IMR-90 (cell line): ENCODE results near the gene NKAIN1. TPM values are rescaled to one million over a fixed set of nuclear protein-coding genes. Genes with fewer than 3 reads are reported as not detected.

Experiments used
- ATAC-seq: fragments of 200-7000 bp; cut with Tn5 transposase; 2 replicates; pipeline ENCODE4 v1.9.1; 2020; ENCODE audit warnings: low read depth, mild to moderate bottlenecking, moderate library complexity
- BruUV-seq: library from RNA; stranded (reverse); fragments of 400-500 nt; replicated peaks from 2 replicates; lab custom pipeline; 2021; lab: Mats Ljungman, UMichigan
- CTCF ChIA-PET: fragments of 300-600 bp; formaldehyde crosslinking; extraction: SDS; loops from one replicate; lab custom pipeline; 2021; ENCODE audit warnings: antibody characterized with exemption; lab: Yijun Ruan, JAX
- POLR2A ChIA-PET: fragments of 300-600 bp; sonication (Branson Sonifier 250); formaldehyde crosslinking; loops from one replicate; lab custom pipeline; 2022; ENCODE audit warnings: antibody characterized with exemption; ENCODE audit not compliant: unreplicated experiment; lab: Charles Lee
- DNase-seq: peaks from one replicate; pipeline ENCODE4 v3.0.0; 2013
- H2AFZ ChIP-seq: replicated peaks from 2 replicates; pipeline ENCODE3; 2013; ENCODE audit warnings: low read length, mild to moderate bottlenecking; ENCODE audit not compliant: poor library complexity
- H2AK5ac ChIP-seq: 2 replicates; pipeline ENCODE4 v1.6.1; 2013; ENCODE audit warnings: low read depth, low read length, inconsistent platforms
- H2AK9ac ChIP-seq: replicated peaks from 2 replicates; pipeline ENCODE3; 2013; ENCODE audit warnings: mild to moderate bottlenecking, low read depth, low read length, moderate library complexity; ENCODE audit not compliant: poor library complexity
- H2BK120ac ChIP-seq: 2 replicates; pipeline ENCODE4 v1.6.1; 2013; ENCODE audit warnings: low read depth, low read length, inconsistent platforms
- H2BK15ac ChIP-seq: 3 replicates; pipeline ENCODE4 v1.6.1; 2013; ENCODE audit warnings: low read depth, low read length, inconsistent platforms
- H2BK20ac ChIP-seq: 2 replicates; pipeline ENCODE4 v1.6.1; 2013; ENCODE audit warnings: low read depth, mild to moderate bottlenecking, inconsistent platforms, low read length, moderate library complexity
- H2BK5ac ChIP-seq: 2 replicates; pipeline ENCODE4 v1.6.1; 2013; ENCODE audit warnings: mild to moderate bottlenecking, low read depth, low read length, inconsistent platforms; ENCODE audit not compliant: poor library complexity, severe bottlenecking
- H3K14ac ChIP-seq: replicated peaks from 2 replicates; pipeline ENCODE4 v1.6.1; 2013; ENCODE audit warnings: low read depth, low read length, inconsistent platforms
- H3K18ac ChIP-seq: 2 replicates; pipeline ENCODE4 v1.6.1; 2013; ENCODE audit warnings: low read depth, low read length, control low read depth
- H3K23ac ChIP-seq: 2 replicates; pipeline ENCODE4 v1.6.1; 2013; ENCODE audit warnings: low read depth, low read length, inconsistent platforms
- H3K27ac ChIP-seq: 2 replicates; pipeline ENCODE4 v1.5.1; 2013; ENCODE audit warnings: mild to moderate bottlenecking, control low read depth, low read length; ENCODE audit not compliant: insufficient read depth
- H3K27me3 ChIP-seq: 2 replicates; pipeline ENCODE4 v1.6.1; 2013; ENCODE audit warnings: low read length; ENCODE audit not compliant: control insufficient read depth, insufficient read depth
- H3K36me3 ChIP-seq: 2 replicates; pipeline ENCODE4 v1.6.1; 2013; ENCODE audit warnings: low read length, mixed read lengths; ENCODE audit not compliant: control insufficient read depth, insufficient read depth
- H3K4ac ChIP-seq: 2 replicates; pipeline ENCODE4 v1.6.1; 2013; ENCODE audit warnings: low read depth, low read length, inconsistent platforms
- H3K4me1 ChIP-seq: 2 replicates; pipeline ENCODE4 v1.6.1; 2013; ENCODE audit warnings: low read length, mixed read lengths; ENCODE audit not compliant: control insufficient read depth, insufficient read depth
- H3K4me2 ChIP-seq: 2 replicates; pipeline ENCODE4 v1.6.1; 2013; ENCODE audit warnings: low read depth, mild to moderate bottlenecking, control low read depth, low read length, moderate library complexity
- H3K4me3 ChIP-seq: 2 replicates; pipeline ENCODE4 v1.5.1; 2013; ENCODE audit warnings: low read depth, mild to moderate bottlenecking, control low read depth, low read length, moderate library complexity; ENCODE audit not compliant: insufficient read depth
- H3K56ac ChIP-seq: 2 replicates; pipeline ENCODE4 v1.6.1; 2013; ENCODE audit warnings: low read length, inconsistent platforms; ENCODE audit not compliant: insufficient read depth; ENCODE audit errors: extremely low read depth
- H3K79me1 ChIP-seq, 2 experiments: 2 replicates each; pipeline ENCODE4 v1.6.1; 2013; ENCODE audit warnings: low read length in 2 of 2, inconsistent platforms in 1 of 2, low read depth in 1 of 2
- H3K9ac ChIP-seq: 2 replicates; pipeline ENCODE4 v1.6.1; 2013; ENCODE audit warnings: low read depth, low read length, control low read depth
- H3K9me1 ChIP-seq: 2 replicates; pipeline ENCODE4 v1.6.1; 2013; ENCODE audit warnings: low read length, inconsistent platforms; ENCODE audit not compliant: insufficient read depth
- H3K9me3 ChIP-seq: 2 replicates; pipeline ENCODE4 v1.6.1; 2013; ENCODE audit warnings: low read length; ENCODE audit not compliant: control insufficient read depth, insufficient read depth
- H4K20me1 ChIP-seq: 2 replicates; pipeline ENCODE4 v1.6.1; 2013; ENCODE audit warnings: low read length, inconsistent platforms; ENCODE audit not compliant: insufficient read depth
- H4K5ac ChIP-seq: 2 replicates; pipeline ENCODE4 v1.6.1; 2013; ENCODE audit warnings: mild to moderate bottlenecking, low read depth, low read length, control low read depth
- H4K8ac ChIP-seq, 2 experiments: 2 replicates each; pipeline ENCODE4 v1.6.1; 2013; ENCODE audit warnings: low read depth in 2 of 2, low read length in 2 of 2, control low read depth in 1 of 2, inconsistent platforms in 1 of 2
- H4K91ac ChIP-seq: 2 replicates; pipeline ENCODE4 v1.6.1; 2013; ENCODE audit warnings: low read depth, low read length, inconsistent platforms; ENCODE audit not compliant: insufficient read depth
- BHLHE40 ChIP-seq: fragments of 150-350 bp; IDR thresholded peaks from 2 replicates; pipeline ENCODE4 v1.6.1; 2016; ENCODE audit warnings: mild to moderate bottlenecking, low read depth, low read length
- CHD1 ChIP-seq: IDR thresholded peaks from 2 replicates; pipeline ENCODE4 v1.6.1; 2012; ENCODE audit warnings: low read depth, low read length, improper control_type of control experiment
- RAD21 ChIP-seq: IDR thresholded peaks from 2 replicates; pipeline ENCODE4 v1.6.1; 2012; ENCODE audit warnings: low read length, improper control_type of control experiment
- WGBS, 2 experiments: methylation state at CpG; one replicate each; pipeline versions ENCODE4 v1.1.5 to v1.1.7; 2013; ENCODE audit warnings: missing lambda C conversion rate in 2 of 2; ENCODE audit not compliant: insufficient read length in 1 of 2; ENCODE audit errors: extremely low coverage in 2 of 2; 5-methylcytosine and 5-hydroxymethylcytosine counted together
- dilution Hi-C: fragments of 300-500 bp; cut with HindIII; formaldehyde crosslinking; loops from one replicate; pipeline ENCODE4 v1.14.3; 2018; ENCODE audit warnings: low sequenced_read_pairs; ENCODE audit not compliant: unreplicated experiment
- in situ Hi-C: fragments of 300-500 bp; cut with MboI; formaldehyde crosslinking; loops from 3 replicates; pipeline ENCODE4 v1.14.3; 2019; ENCODE audit warnings: low sequenced_read_pairs, inconsistent platforms, mixed read lengths
- intact Hi-C: fragments of 100-400 bp; cut with micrococcal nuclease; formaldehyde crosslinking; loops from 2 replicates; pipeline ENCODE4 v1.10.0; 2022
- polyA plus RNA-seq, 3 experiments: library from polyadenylated mRNA; depleted of rRNA; stranded (reverse); fragments of >200 nt; gene quantifications; 2 replicates each; pipeline ENCODE4 v1.2.3, GENCODE V29; 2012; ENCODE audit warnings: low replicate concordance in 1 of 3
- total RNA-seq: library from RNA; depleted of rRNA; stranded (reverse); fragments of >200 nt; gene quantifications from 2 replicates; pipeline ENCODE4 v1.2.3, GENCODE V29; 2012
- TF ChIP-seq, protein P1 (sequence below): conservative IDR thresholded peaks from 2 replicates; pipeline ENCODE4 v1.5.1; 2012; ENCODE audit warnings: mild to moderate bottlenecking, low read depth, low read length, improper control_type of control experiment

Gene NKAIN1
- total and polyA plus RNA-seq, 2 of the 4 experiments (the other 2 are of a cell fraction) = under 0.01 to 0.09 TPM

DNA sequence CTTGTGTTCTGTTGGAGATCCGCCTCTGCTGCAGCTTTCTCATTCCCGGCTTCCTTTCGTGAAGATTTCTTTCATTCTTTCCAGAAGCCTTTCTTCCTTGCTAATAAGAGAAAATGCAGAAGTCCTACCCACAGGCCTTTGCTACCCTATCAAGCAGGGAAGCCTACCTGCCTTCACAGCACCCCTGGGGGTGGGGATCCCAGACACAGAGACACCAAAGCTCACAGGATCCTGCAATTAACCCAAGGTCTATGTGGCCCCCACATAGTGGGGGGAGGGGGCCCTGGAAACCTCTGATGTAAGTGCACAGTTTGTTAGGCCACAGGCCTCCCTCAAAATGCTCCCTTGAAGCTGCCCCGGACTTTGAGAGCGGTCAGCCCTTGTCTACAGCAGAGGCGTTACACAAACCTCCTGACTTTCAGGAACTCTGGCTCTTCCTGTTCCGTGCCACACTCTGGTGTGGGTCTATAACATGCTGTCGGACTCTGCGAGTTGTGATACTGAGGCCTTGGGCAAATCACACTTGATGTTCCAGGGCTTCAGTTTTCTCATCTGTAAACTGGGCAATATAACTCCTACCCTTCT, 31.2 kb downstream of the NKAIN1 start:
- H4K5ac ChIP-seq = no peak overlapping the region
- no peak overlapping the region for H4K8ac ChIP-seq
- H4K20me1 ChIP-seq = no peaks in the 10 kb centered on the region
- no peak overlapping the region for H2BK15ac ChIP-seq
- no peaks in the 10 kb centered on the region for H3K36me3 ChIP-seq
- dilution Hi-C loops (no loop called here), in situ Hi-C loops (no loop called here), intact Hi-C loops (no loop called here)
- no peak overlapping the region for H3K4ac ChIP-seq
- no peaks in the 10 kb centered on the region for H3K4me1 ChIP-seq
- no peak overlapping the region for H3K4me3 ChIP-seq
- H3K27ac ChIP-seq = no peak overlapping the region
- H3K79me1 ChIP-seq = no peaks in the 10 kb centered on the region
- ChIA-PET CTCF (no interaction called here), POLR2A (no interaction called here)
- no peak overlapping the region for H3K9ac ChIP-seq
- H3K27me3 ChIP-seq = peaks cover 9% of the 10 kb centered on the region
- H2BK5ac ChIP-seq = no peak overlapping the region
- TF ChIP-seq, protein P1, sequence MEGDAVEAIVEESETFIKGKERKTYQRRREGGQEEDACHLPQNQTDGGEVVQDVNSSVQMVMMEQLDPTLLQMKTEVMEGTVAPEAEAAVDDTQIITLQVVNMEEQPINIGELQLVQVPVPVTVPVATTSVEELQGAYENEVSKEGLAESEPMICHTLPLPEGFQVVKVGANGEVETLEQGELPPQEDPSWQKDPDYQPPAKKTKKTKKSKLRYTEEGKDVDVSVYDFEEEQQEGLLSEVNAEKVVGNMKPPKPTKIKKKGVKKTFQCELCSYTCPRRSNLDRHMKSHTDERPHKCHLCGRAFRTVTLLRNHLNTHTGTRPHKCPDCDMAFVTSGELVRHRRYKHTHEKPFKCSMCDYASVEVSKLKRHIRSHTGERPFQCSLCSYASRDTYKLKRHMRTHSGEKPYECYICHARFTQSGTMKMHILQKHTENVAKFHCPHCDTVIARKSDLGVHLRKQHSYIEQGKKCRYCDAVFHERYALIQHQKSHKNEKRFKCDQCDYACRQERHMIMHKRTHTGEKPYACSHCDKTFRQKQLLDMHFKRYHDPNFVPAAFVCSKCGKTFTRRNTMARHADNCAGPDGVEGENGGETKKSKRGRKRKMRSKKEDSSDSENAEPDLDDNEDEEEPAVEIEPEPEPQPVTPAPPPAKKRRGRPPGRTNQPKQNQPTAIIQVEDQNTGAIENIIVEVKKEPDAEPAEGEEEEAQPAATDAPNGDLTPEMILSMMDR = no peak
- TF ChIP-seq RAD21 (no peak), CHD1 (no peak), BHLHE40 (no peak)
- H3K23ac ChIP-seq = no peak overlapping the region
- no peak overlapping the region for H3K4me2 ChIP-seq
- BruUV-seq = no TSS peak
- no peak overlapping the region for H2BK20ac ChIP-seq
- no peaks in the 10 kb centered on the region for H3K9me1 ChIP-seq
- DNase-seq (no peak), ATAC-seq (no peak)
- H3K9me3 ChIP-seq = peaks cover 7% of the 10 kb centered on the region
- H2AK9ac ChIP-seq = no peak overlapping the region
- H3K14ac ChIP-seq = no peak overlapping the region
- no peak overlapping the region for H3K56ac ChIP-seq
- no peak overlapping the region for H4K91ac ChIP-seq
- H2AK5ac ChIP-seq = no peak overlapping the region
- 94% methylated on average over 5 of the region's 9 CpGs; no CpG with 5 or more reads in 1 of the 2 experiments for WGBS, 2 experiments
- no peak overlapping the region for H3K18ac ChIP-seq
- H2AFZ ChIP-seq = no peak overlapping the region
- no peak overlapping the region for H2BK120ac ChIP-seq
